Pancreas (tissue), 10 donors: ENCODE results near the gene LHFPL3. TPM values are rescaled to one million over a fixed set of nuclear protein-coding genes. Genes with fewer than 3 reads are reported as not detected.
A peak's percentile ranks its signal among the peaks of the same experiment; 100 is the strongest.

Source experiments
- ATAC-seq, 4 donors: fragments of 200-7000 bp; cut with Tn5 transposase; one replicate each; pipeline versions ENCODE4 v1.8.0 to v1.9.1; 2020; ENCODE audit warnings: mild to moderate bottlenecking in 4 of 4, moderate library complexity in 4 of 4
- DNase-seq, 6 donors: peaks; one replicate each; pipeline ENCODE4 v3.0.0-alpha.2; 2020
- FAIRE-seq: peaks from 2 replicates; lab custom pipeline; 2012; peaks lifted over from hg19 to GRCh38; lab: Jason Lieb, UNC
- H3K27ac ChIP-seq, 4 donors: fragments of 200-600 bp; sonication (generic); 1 replicate in 3 of 4; 2 replicates in 1 of 4; pipeline versions ENCODE4 v1.5.0 to v1.8.0; 2020
- H3K27me3 ChIP-seq, 4 donors: fragments of 200-600 bp; one replicate each; pipeline ENCODE4 v1.8.0; 2021
- H3K36me3 ChIP-seq, 3 donors: fragments of 200-600 bp; sonication (generic) in 1 of 3; one replicate each; pipeline versions ENCODE4 v1.5.0 to v1.8.0; 2020 to 2021
- H3K4me1 ChIP-seq, 3 donors: fragments of 200-600 bp; one replicate each; pipeline ENCODE4 v1.8.0; 2021
- H3K4me3 ChIP-seq, 4 donors: fragments of 200-600 bp; sonication (generic) in 2 of 4; one replicate each; pipeline versions ENCODE4 v1.5.0 to v1.8.0; 2020 to 2021
- H3K9me3 ChIP-seq, 4 donors: fragments of 200-600 bp; one replicate each; pipeline ENCODE4 v1.8.0; 2021
- WGBS, 2 donors: extraction: QIAGEN DNeasy Blood & Tissue Kit; methylation state at CpG; one replicate each; pipeline ENCODE4 v1.1.7; 2013; 5-methylcytosine and 5-hydroxymethylcytosine counted together
- intact Hi-C, 3 donors: fragments of 100-400 bp; cut with DNase I; formaldehyde crosslinking; loops; one replicate each; pipeline versions ENCODE4 v1.11.1 to v1.14.2; 2022
- polyA plus RNA-seq, 2 donors: library from polyadenylated mRNA; stranded (reverse); fragments of 200-250 nt; gene quantifications; one replicate each; pipeline ENCODE4 v1.2.3, GENCODE V29; 2013
- total RNA-seq, 6 donors: library from RNA; stranded (reverse); fragmentation: NEBNext Ultra II Directional in 4 of 6; extraction: Animal tissue kit (Norgen Biotek cat#: 25700) in 4 of 6; gene quantifications; one replicate each; pipeline versions ENCODE4 v1.2.1 to v1.2.4, GENCODE V29; 2021 to 2023
- TF ChIP-seq, protein P1 (sequence below), 4 donors: fragments of 200-600 bp; sonication (generic) in 3 of 4; IDR thresholded peaks; one replicate each; pipeline versions ENCODE4 v1.5.0 to v1.8.0; 2021; ENCODE audit warnings: antibody characterized with exemption in 4 of 4
- donor health status: healthy with polysubstance abuse.
- donor health status: DM: no; HTN: no; CAD: no; lungs with moderate emphysema.
- donor health status: DM: no; HTN: no; CAD: no.
- donor health status: control.
- donor health status: control.
- donor health status: Bipolar disorder and iron deficiency.
- donor health status: DM: yes; HTN: yes; CAD: no.
- donor health status: DM: no; HTN: no; CAD: no.
- donor health status: DM: no; HTN: no; CAD: no.
- donor health status: DM: yes; HTN: yes; CAD: no.

LHFPL3 gene
- total and polyA plus RNA-seq, 8 donors: not detected

DNA sequence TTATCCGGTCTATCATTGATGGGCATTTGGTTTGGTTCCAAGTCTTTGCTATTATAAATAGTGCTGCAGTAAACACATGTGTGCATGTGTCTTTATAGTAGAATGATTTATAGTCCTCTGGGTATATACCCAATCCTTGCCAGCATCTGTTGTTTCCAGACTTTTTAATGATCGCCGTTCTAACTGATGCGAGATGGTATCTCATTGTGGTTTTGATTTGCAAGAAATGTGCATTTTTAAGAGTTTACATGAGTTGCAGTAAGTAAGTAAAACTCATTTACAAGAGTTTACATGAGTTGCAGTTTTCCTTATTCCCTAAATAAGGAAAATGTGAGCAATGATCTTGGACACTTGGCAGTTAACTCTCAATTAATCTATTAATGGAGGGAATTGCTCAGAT lies 312.1 kb downstream of the LHFPL3 start:
- no peak overlapping the region for H3K27ac ChIP-seq
- ATAC-seq (no peak), DNase-seq (no peak), FAIRE-seq (no peak)
- no peaks in the 10 kb centered on the region for H3K36me3 ChIP-seq
- 81 to 89% methylated on average over 4 of the region's 4 CpGs for WGBS, 2 donors
- intact Hi-C loops: no loop called here
- no peaks in the 10 kb centered on the region for H3K4me1 ChIP-seq
- H3K9me3 ChIP-seq: no peaks in the 10 kb centered on the region
- no peaks in the 10 kb centered on the region for H3K27me3 ChIP-seq
- no peak overlapping the region for H3K4me3 ChIP-seq
- TF ChIP-seq, protein P1, sequence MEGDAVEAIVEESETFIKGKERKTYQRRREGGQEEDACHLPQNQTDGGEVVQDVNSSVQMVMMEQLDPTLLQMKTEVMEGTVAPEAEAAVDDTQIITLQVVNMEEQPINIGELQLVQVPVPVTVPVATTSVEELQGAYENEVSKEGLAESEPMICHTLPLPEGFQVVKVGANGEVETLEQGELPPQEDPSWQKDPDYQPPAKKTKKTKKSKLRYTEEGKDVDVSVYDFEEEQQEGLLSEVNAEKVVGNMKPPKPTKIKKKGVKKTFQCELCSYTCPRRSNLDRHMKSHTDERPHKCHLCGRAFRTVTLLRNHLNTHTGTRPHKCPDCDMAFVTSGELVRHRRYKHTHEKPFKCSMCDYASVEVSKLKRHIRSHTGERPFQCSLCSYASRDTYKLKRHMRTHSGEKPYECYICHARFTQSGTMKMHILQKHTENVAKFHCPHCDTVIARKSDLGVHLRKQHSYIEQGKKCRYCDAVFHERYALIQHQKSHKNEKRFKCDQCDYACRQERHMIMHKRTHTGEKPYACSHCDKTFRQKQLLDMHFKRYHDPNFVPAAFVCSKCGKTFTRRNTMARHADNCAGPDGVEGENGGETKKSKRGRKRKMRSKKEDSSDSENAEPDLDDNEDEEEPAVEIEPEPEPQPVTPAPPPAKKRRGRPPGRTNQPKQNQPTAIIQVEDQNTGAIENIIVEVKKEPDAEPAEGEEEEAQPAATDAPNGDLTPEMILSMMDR (IDR thresholded peaks at IDR 0.05): no peak

DNA sequence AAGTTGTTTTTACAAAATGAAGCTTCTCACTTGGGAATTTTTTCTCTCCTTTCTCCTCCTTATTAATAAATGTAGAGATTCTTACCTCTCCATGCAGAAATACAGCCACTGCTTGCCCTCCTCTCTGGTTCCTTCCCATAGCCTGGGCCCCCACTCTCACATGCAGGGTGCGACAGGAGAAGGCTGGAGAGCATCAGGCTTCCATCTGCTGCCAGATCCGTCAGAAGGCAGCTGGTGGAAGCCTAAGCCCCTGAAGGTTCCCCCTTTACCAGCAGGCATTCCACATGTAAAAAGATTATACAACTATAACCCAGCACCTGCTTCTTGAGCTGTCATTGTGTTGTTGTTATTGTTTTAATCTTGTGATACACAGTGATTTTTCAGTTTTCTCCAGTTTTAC lies 314.2 kb downstream of the LHFPL3 start:
- intact Hi-C loops: no loop called here
- 53 to 56% methylated on average over 2 of the region's 2 CpGs for WGBS, 2 donors
- DNase-seq (no peak), ATAC-seq (no peak), FAIRE-seq (no peak)
- Histone ChIP-seq H3K4me1 (no peaks in the 10 kb centered on the region), H3K4me3 (no peak overlapping the region), H3K27ac (no peak overlapping the region), H3K9me3 (no peaks in the 10 kb centered on the region), H3K36me3 (no peaks in the 10 kb centered on the region), H3K27me3 (no peaks in the 10 kb centered on the region)
- TF ChIP-seq, protein P1 (IDR thresholded peaks at IDR 0.05): no peak

DNA sequence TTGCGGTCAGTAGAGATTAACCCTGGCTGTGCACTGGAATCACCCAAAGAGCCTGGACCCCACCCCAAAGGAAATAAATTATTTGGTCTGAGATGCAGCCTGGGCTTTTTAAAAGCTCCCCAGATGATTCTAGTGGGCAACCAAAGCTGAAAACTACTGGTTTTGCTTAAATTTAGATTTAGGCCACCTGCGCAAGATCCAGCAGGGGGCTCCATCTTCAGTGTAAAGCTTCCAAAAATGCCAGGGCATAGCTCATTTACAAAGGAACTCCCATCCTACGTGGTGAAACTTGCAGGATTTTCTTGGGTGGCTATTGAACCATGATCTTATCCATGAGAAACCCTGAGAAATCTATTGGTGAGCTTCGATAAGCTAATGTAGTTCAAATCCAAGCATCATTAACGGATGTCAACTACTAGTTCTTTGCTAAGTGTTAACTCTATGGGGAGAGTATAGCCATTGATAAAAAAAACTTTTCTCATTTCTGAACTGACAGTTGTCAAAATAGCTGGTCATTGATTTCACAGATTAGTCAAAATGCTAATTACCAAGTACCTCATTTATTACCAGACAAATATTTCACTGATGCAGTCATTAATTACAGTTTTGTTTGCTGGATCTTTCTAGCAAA lies 315.3 kb downstream of the LHFPL3 start:
- WGBS, 2 donors: 49 to 53% methylated on average over 5 of the region's 5 CpGs
- Histone ChIP-seq H3K4me3 (no peak overlapping the region), H3K27me3 (no peaks in the 10 kb centered on the region), H3K27ac (no peak overlapping the region), H3K9me3 (no peaks in the 10 kb centered on the region), H3K4me1 (no peaks in the 10 kb centered on the region), H3K36me3 (no peaks in the 10 kb centered on the region)
- no peak for DNase-seq
- ATAC-seq: no peak
- intact Hi-C loops: no loop called here
- TF ChIP-seq, protein P1 (IDR thresholded peaks at IDR 0.05): no peak
- no peak for FAIRE-seq

DNA sequence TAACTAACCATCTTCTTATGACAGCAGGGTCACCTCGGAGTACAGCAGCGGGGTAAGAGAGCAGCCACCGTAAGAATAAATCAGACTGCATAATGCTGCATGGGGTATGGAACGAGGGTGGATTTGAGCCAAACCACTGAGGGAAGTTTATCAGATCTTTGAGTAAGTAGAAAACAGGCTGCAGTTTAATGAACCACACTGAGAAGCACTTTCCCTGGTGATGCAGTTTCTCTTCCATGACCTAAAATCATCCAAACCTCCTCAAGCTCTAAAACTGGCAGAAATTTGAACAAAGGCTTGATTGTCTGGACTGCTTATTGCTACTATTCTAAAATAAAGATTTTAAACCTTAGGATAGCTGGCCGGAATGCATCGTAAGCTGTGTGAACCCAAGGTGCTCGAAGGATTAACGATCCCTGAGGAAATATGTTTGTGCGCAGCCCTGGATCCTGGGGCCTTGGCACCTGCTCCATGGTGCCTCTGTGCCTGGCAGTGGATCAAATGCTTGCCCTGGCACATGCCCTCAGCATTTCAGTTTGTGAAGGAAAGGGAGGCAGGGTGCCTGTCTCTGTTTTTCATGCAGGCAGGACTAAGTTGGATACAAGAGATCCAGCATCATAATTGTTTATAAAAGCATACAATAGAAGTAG lies 322.7 kb downstream of the LHFPL3 start:
- ATAC-seq: peak in 2 of 4 donors; percentile 50 to 73
- Histone ChIP-seq H3K27me3 (no peaks in the 10 kb centered on the region), H3K27ac (no peak overlapping the region), H3K36me3 (no peaks in the 10 kb centered on the region), H3K4me3 (no peak overlapping the region), H3K9me3 (no peaks in the 10 kb centered on the region), H3K4me1 (no peaks in the 10 kb centered on the region)
- no peak for FAIRE-seq
- 49% methylated on average over 9 of the region's 9 CpGs for WGBS, 2 donors
- TF ChIP-seq, protein P1 (IDR thresholded peaks at IDR 0.05): no peak
- peak in 5 of 6 donors; percentile 14 to 55 (median 27) for DNase-seq
- intact Hi-C loops: no loop called here

DNA sequence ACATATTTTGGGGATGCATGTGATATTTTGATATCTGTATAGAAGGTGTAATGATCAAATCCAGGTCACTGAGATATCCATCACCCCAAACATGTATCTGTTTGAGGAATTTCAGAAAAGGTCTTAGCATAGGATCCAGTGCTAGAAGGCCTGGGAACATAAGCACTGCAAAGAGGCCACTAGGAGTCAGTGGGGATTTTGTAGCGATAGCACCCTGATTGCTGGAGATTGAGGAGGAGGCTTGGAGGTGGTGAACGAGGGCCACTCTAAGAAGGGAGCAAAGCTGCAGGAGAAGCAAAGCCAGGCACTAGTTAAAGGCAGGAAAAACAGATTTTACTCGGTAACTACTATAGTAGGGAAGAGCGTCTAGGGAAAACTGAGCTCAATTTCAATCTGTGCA lies 324.0 kb downstream of the LHFPL3 start:
- TF ChIP-seq, protein P1 (IDR thresholded peaks at IDR 0.05): no peak
- Histone ChIP-seq H3K27me3 (no peaks in the 10 kb centered on the region), H3K4me3 (no peak overlapping the region), H3K36me3 (no peaks in the 10 kb centered on the region), H3K9me3 (no peaks in the 10 kb centered on the region), H3K27ac (no peak overlapping the region), H3K4me1 (no peaks in the 10 kb centered on the region)
- intact Hi-C loops: no loop called here
- FAIRE-seq (no peak), ATAC-seq (no peak), DNase-seq (no peak)
- WGBS, 2 donors: 86 to 89% methylated on average over 4 of the region's 4 CpGs
